HG03460 (cell line): ENCODE data around the gene TSPAN18.

Experiments
- ATAC-seq: cut with Tn5 transposase; IDR thresholded peaks from one replicate; pipeline ENCODE4 v1.9.1; 2021; ENCODE audit not compliant: unreplicated experiment

The TSPAN18 gene

DNA sequence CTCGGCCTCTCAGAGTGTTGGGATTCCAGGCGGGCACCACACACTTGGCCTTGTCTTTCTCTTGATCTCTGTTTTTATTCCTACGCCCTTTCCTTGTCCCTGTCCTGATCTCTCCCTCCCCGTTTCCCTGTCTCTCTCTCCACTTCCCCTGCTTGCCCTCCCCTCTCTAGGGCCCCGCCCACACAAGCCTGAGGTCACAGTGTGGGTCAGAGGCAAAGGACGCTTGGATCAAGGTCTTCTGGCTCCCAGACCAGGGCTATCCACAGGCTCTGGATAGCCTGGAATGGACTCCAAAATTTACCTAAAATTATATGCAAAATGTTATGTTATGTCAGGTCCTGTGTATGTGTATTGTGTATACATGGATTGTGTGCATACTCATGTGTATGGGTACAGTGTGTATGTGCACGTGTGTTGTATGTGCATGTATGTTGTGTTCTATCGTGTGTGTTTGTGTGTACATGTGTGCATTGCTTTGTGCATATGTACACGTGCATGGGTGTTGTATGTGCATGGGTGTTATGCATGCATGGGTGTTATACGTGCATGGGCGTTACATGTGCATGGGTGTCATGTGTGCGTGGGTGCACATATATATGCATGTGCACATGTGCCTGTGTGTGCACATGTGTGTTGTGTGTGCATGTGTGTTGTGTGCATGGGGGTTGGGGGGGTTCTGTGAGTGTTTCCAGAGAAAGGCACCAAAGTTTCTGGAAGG is 185.7 kb downstream of the TSPAN18 start:
- ATAC-seq, result no peak

DNA sequence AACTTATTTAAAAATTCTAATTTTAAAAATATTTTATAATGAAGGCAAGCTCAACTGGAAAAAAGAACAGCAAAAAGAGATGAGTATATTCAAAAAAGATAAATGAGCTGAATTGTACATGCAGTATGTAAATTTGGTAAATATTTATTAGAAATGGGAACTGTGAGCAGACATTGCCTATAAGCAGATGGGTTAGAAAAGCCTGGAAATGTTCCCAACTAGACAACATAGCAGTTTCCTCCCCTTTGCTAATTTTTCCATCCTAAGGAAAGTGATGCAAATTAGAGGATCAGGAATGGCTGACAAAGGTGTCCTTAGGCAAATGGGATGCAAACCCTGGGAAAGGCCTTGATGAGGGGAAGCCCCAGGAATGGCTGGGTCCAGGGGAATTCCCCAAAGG is 186.7 kb downstream of the TSPAN18 start:
- ATAC-seq, result no peak

- no peak for ATAC-seq
These were observed 187.3 kb downstream of the TSPAN18 start for GRCh38 chr11:44914105-44914504.

DNA sequence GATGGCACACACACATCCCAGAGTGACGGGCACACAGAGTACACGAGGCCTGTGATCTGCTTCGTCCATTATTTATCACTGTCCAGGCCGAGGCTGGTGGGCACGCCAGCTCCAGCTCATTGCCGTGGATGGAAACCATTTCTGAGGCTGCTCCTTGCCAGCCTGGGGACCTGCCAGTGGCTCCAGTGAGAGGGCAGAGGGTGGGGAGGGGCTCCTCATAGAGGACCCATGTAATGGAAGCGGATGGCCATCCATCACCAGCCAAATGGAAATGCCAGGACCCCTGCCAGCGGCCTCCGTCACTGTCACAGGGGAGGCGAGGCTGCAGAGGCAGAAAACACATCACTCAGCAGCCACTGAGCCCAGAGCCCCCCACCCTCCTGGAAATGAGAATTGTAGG is 188.2 kb downstream of the TSPAN18 start:
- ATAC-seq, result no peak

- peak; percentile 38 for ATAC-seq
These were observed 188.9 kb downstream of the TSPAN18 start for GRCh38 chr11:44915621-44916020.

DNA sequence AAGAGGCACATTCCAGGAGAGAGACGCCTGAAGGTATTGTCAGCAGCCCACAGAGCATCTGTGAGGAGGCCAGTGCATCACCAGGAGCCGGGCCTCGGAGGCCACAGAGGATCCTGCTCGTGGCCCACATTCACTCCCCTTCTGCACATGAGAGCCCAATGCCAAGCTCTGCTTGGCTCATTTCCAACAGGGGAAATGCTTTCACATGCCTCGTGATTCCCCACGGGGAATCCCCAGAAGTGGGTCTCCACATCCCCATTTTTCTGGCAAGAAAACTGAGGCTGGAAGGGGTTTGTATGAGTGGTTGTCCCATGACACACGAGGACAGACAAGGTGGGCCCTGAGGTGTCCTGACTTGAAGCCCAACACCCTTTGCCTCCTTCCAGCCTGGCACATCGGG is 189.6 kb downstream of the TSPAN18 start:
- no peak for ATAC-seq

DNA sequence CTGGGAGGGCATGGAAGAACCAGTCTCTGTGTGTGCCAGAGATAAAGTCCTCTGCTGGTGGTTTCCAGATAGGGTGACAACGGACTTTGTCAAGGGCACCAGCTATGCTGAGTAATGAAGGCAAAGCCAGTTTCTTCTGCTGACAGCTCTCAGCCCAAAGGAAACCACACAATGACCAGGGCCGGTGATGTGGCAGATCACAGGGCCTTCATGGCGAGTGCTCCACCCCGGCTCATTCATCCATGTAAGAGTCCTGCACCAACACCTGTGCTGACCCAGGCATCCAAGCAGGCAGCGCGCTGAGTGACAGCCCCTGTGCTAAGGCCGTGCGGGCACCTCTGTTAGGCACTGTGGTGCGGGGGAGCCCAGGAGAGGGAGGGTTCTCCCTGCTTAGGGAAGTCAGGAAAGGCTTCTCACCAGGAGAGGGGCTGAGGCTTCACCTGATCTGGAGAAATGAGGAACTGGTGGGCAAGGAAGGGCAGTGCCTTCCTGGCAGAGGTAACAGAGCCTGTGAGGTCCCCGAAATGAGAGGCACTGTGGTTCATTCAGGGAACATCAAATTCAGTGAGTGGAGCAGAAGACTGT is 190.1 kb downstream of the TSPAN18 start:
- ATAC-seq, result no peak

- ATAC-seq, result no peak
These were observed 191.0 kb downstream of the TSPAN18 start for GRCh38 chr11:44917741-44918140.

- no peak for ATAC-seq
These were observed 193.7 kb downstream of the TSPAN18 start for GRCh38 chr11:44920451-44920850.

- ATAC-seq, result no peak
These were observed 196.4 kb downstream of the TSPAN18 start for GRCh38 chr11:44923115-44923514.

GRCh38 chr11:44923806-44924205 is 197.0 kb downstream of the TSPAN18 start:
- no peak for ATAC-seq

DNA sequence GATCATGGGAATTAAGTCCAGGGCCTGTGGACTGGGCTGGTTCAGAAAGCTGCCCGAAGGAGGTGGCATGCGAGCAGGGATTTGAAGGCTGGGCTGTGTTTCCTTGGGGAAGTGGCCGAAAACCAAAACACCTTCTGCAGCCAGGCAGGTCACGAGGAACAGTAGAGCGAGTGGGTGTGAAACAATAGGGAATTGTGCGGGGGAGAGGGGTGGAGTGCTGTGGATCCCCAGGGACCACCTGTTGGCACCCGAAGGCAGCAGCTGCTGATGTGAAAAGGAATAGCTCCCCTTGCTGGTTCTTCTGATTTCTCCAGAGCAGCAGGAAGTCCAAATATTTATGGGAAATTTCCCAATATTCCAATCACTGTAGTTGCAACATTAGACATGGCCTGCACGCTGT is 199.3 kb downstream of the TSPAN18 start:
- no peak for ATAC-seq

GRCh38 chr11:44927174-44927661 is 200.5 kb downstream of the TSPAN18 start:
- no peak for ATAC-seq

- ATAC-seq, result no peak
These were observed 201.4 kb downstream of the TSPAN18 start for GRCh38 chr11:44928144-44928543.

DNA sequence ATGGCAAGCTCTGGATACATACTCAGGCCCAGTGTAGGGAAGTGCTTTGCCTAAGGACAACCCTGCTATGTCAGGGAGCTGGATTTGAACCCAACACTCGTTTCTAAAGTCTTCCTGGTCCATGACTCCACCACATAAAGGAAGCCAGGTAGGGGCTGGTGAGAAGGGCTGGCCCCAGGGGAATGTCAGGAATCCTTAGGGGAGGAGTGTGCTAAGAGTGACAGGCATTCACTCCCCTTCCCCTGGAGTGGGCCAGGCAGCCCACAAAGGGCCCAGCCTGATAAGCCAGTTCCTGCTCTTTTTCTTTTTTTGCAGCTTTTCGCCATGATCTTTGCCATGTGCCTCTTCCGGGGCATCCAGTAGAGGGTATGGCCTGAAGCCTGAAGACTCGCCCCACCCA is 202.1 kb downstream of the TSPAN18 start:
- ATAC-seq, result no peak

GRCh38 chr11:44930588-44931302 is 204.0 kb downstream of the TSPAN18 start:
- no peak for ATAC-seq

DNA sequence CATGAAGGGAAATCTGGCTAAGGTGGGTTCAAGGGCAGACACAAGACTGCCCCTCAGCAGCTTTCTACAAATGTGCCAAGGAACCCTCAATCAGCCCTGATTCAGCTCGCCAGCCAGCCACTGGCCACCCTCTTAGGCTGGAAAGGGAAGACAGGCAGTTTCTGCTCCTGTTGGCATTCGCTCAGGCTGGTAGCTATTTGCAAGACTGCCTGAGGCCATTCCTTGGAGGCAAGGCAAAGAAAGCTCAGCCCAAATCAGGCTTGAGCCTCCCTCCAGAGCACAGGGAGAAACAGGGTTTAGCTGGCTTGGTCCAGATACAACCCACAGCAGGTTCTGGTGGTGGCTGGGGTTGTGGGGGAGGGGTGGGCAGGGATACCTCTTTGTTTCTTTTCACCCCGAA is 204.7 kb downstream of the TSPAN18 start:
- no peak for ATAC-seq

- ATAC-seq, result no peak
These were observed 207.3 kb downstream of the TSPAN18 start for GRCh38 chr11:44934110-44934509.

- ATAC-seq, result no peak
These were observed 208.0 kb downstream of the TSPAN18 start for GRCh38 chr11:44934735-44935250.

- no peak for ATAC-seq
These were observed 209.8 kb downstream of the TSPAN18 start for GRCh38 chr11:44936525-44936924.

DNA sequence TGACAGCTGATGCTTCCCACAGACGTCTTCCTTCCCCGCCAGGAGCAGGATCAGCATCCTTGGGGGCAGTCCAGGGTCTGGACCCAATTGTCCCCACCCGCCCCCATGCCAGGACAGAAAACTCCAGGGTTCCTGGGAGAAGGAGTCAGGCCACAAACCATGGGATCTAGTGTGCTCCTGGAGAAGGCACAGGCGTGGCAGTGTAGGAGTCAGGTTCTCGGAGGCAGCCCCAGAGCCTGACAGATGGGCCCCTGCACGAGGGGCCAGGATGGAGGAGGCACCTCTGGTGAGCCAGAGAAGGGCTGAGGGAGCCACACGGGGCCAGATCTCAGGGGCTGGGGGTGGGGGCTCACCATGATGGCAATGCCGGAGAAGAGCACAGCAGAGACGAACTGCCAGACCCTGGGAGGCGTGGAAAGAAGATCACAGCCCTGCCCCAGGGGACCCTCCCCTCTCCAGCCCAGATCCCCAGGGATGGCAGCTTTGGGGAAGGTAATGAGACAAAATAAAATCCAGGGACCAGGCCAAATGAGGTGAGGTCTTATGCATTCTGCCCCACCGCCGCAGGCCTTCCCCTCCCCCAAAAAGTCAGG is 210.3 kb downstream of the TSPAN18 start:
- ATAC-seq, result no peak
